Forelimb muscle (tissue), 1 donor: ENCODE results near the gene PPTC7. TPM values are rescaled to one million over a fixed set of nuclear protein-coding genes. Genes with fewer than 3 reads are reported as not detected.

Experiments
- polyA plus RNA-seq: library from polyadenylated mRNA; unstranded; fragments of 120-200 nt; gene quantifications from one replicate; pipeline ENCODE4 v1.2.1, GENCODE V29; 2013; ENCODE audit not compliant: insufficient read length

Gene PPTC7
- polyA plus RNA-seq, 1 donor = 10.6 TPM

Other genes with a start within 250 kb of the PPTC7 start
- gene ANAPC7, start 179.6 kb downstream of the PPTC7 start, polyA plus RNA-seq = 62.4 TPM
- 120 TPM for gene ARPC3, start 133.0 kb downstream of the PPTC7 start, polyA plus RNA-seq
- 22.3 TPM for gene GPN3, start 115.1 kb downstream of the PPTC7 start, polyA plus RNA-seq
- gene FAM216A, start 114.5 kb downstream of the PPTC7 start, polyA plus RNA-seq = 15.1 TPM
- gene VPS29, start 81.2 kb downstream of the PPTC7 start, polyA plus RNA-seq = 129 TPM
- gene RAD9B, start 81.0 kb downstream of the PPTC7 start, polyA plus RNA-seq = 4.4 TPM
- 19.9 TPM for gene TCTN1, start 30.8 kb upstream of the PPTC7 start, polyA plus RNA-seq
- 4.7 TPM for gene HVCN1, start 105.8 kb upstream of the PPTC7 start, polyA plus RNA-seq
- 130 TPM for gene PPP1CC, start 159.6 kb upstream of the PPTC7 start, polyA plus RNA-seq